Body of pancreas (tissue), 4 donors: ENCODE measurements around the gene SOBP. TPM values are rescaled to one million over a fixed set of nuclear protein-coding genes. Genes with fewer than 3 reads are reported as not detected.

Experiments
- ATAC-seq: fragments of 150-250 bp; one replicate; pipeline ENCODE4 v1.9.1; 2016
- DNase-seq, 4 donors: peaks; one replicate each; pipeline ENCODE4 v3.0.0-alpha.2; 2019
- H3K27ac ChIP-seq, 4 donors: fragments of 200-600 bp; sonication (generic); 1 replicate in 3 of 4; 2 replicates in 1 of 4; pipeline versions ENCODE4 v1.5.1 to v1.6.1; 2016 to 2019; ENCODE audit warnings: mild to moderate bottlenecking in 1 of 4, mixed read lengths in 1 of 4, moderate library complexity in 1 of 4
- H3K27me3 ChIP-seq, 2 donors: fragments of 200-600 bp; sonication (generic); one replicate each; pipeline ENCODE4 v1.6.0; 2016; ENCODE audit warnings: mild to moderate bottlenecking in 1 of 2
- H3K36me3 ChIP-seq, 2 donors: fragments of 200-600 bp; sonication (generic); replicated peaks in 1 of 2; 2 replicates each; pipeline ENCODE4 v1.5.1; 2016; ENCODE audit warnings: low read depth in 2 of 2; ENCODE audit not compliant: insufficient read depth in 1 of 2
- H3K4me1 ChIP-seq: fragments of 200-600 bp; sonication (generic); one replicate; pipeline ENCODE4 v1.6.0; 2016
- H3K4me3 ChIP-seq, 2 donors: fragments of 200-600 bp; sonication (generic); 1 replicate in 1 of 2; 2 replicates in 1 of 2; pipeline ENCODE4 v1.5.1; 2016 to 2019
- H3K9me3 ChIP-seq, 3 donors: fragments of 200-600 bp; sonication (generic); 1 replicate in 2 of 3; 2 replicates in 1 of 3; pipeline ENCODE4 v1.5.1; 2016
- POLR2A ChIP-seq, 3 donors: fragments of 450-650 bp; IDR thresholded peaks; one replicate each; pipeline ENCODE4 v1.6.1; 2016; ENCODE audit warnings: antibody characterized with exemption in 3 of 3, mild to moderate bottlenecking in 2 of 3
- WGBS, 2 donors: methylation state at CpG; one replicate each; pipeline ENCODE4 v1.1.5; 2017; 5-methylcytosine and 5-hydroxymethylcytosine counted together
- intact Hi-C: fragments of 100-400 bp; cut with DNase I; formaldehyde crosslinking; loops from one replicate; pipeline ENCODE4 v1.15.1; 2023
- total RNA-seq, 2 donors: library from RNA; depleted of rRNA; stranded (reverse); fragments of >200 nt; gene quantifications; one replicate each; pipeline ENCODE4 v1.1.0, GENCODE V29; 2016
- TF ChIP-seq, protein P1 (sequence below), 7 experiments: fragments of 450-650 bp in 4 of 7; fragments of 200-600 bp in 3 of 7; sonication (generic) in 3 of 7; IDR thresholded peaks; one replicate each; pipeline ENCODE4 v1.5.1; 2016 to 2019; ENCODE audit warnings: antibody characterized with exemption in 7 of 7

SOBP gene
- total RNA-seq, 2 donors from 2014 or later, result 0.66 to 3.1 TPM

DNA sequence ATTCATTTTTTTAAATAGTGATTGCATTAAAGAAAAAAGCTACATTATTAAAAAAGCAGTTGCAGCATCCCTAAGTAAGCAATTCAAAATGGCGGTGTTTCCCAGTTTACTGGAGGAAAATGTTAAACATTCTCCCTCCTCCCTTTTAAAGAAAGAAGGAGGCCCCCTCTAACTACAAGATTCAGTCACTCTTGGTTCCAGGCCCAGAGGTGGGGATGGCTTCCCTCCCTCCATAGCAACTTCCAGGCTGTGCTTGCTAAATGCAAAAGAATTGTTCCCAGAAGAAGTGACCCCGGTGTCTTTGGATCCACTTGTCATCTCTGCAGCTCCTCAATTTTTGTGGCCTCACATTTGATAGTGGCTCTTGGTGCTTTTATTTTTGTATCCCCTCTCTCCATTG, 165.9 kb downstream of the SOBP start:
- ATAC-seq, result no peak
- no peak overlapping the region for H3K4me3 ChIP-seq
- intact Hi-C loops, result no loop called here
- no peaks in the 10 kb centered on the region for H3K27me3 ChIP-seq
- H3K9me3 ChIP-seq, result no peaks in the 10 kb centered on the region
- no peak for TF ChIP-seq POLR2A (IDR thresholded peaks at IDR 0.05)
- TF ChIP-seq, protein P1, sequence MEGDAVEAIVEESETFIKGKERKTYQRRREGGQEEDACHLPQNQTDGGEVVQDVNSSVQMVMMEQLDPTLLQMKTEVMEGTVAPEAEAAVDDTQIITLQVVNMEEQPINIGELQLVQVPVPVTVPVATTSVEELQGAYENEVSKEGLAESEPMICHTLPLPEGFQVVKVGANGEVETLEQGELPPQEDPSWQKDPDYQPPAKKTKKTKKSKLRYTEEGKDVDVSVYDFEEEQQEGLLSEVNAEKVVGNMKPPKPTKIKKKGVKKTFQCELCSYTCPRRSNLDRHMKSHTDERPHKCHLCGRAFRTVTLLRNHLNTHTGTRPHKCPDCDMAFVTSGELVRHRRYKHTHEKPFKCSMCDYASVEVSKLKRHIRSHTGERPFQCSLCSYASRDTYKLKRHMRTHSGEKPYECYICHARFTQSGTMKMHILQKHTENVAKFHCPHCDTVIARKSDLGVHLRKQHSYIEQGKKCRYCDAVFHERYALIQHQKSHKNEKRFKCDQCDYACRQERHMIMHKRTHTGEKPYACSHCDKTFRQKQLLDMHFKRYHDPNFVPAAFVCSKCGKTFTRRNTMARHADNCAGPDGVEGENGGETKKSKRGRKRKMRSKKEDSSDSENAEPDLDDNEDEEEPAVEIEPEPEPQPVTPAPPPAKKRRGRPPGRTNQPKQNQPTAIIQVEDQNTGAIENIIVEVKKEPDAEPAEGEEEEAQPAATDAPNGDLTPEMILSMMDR (IDR thresholded peaks at IDR 0.05), result no peak
- H3K27ac ChIP-seq, result no peak overlapping the region
- no peaks in the 10 kb centered on the region for H3K36me3 ChIP-seq
- 88 to 98% methylated on average over 2 of the region's 2 CpGs for WGBS, 2 donors
- no peak for DNase-seq
- H3K4me1 ChIP-seq, result peaks cover 3% of the 10 kb centered on the region

DNA sequence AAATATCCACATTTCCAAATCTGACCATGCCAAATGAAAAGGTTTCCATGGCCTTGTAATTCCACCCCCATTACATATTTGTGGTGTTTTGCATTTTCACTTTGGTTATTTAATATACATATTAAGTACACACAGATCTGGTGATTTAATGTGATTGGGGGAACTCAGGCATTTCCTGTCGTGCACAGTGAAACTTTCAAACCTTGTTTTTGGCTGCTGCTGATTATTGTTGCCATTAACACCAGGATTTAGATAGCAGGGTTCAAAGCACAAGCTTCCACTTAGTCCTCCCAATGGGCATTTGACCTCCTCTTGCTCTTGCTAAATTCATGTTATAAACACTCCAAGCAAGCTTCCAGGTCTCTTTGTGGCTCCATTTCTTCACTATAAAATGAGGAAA, 166.5 kb downstream of the SOBP start:
- DNase-seq, result no peak
- WGBS, 2 donors, result 50 to 71% methylated on average over 1 of the region's 1 CpG
- TF ChIP-seq, protein P1 (IDR thresholded peaks at IDR 0.05), result no peak
- no peak for TF ChIP-seq POLR2A (IDR thresholded peaks at IDR 0.05)
- H3K27ac ChIP-seq, result no peak overlapping the region
- H3K4me1 ChIP-seq, result peaks cover 8% of the 10 kb centered on the region
- H3K9me3 ChIP-seq, result no peaks in the 10 kb centered on the region
- H3K36me3 ChIP-seq, result no peaks in the 10 kb centered on the region
- intact Hi-C loops, result no loop called here
- no peak for ATAC-seq
- no peak overlapping the region for H3K4me3 ChIP-seq
- H3K27me3 ChIP-seq, result no peaks in the 10 kb centered on the region

DNA sequence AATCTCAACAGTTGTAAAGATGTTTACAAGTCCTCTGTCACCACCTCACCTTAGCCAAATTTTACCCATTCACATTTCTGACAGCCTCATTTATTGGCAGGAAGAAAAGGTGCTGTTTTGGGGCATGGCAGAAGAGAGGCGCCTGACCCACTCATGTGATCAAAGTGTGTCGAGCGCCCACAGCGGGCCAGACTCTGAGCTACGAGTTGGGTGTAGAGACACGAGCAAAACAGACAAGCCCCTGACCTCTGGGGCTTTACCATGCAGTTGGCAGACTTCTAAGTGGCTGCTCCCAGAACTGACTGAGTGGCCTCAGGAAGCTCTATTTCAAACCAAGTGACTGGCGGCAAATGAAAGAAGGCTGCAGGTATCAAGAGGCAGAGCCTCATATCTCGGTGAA, 167.0 kb downstream of the SOBP start:
- Histone ChIP-seq H3K4me1 (peaks cover 13% of the 10 kb centered on the region), H3K4me3 (no peak overlapping the region), H3K36me3 (no peaks in the 10 kb centered on the region), H3K27ac (no peak overlapping the region), H3K27me3 (no peaks in the 10 kb centered on the region), H3K9me3 (no peaks in the 10 kb centered on the region)
- DNase-seq (no peak), ATAC-seq (no peak)
- TF ChIP-seq, protein P1 (IDR thresholded peaks at IDR 0.05), result no peak
- no peak for TF ChIP-seq POLR2A (IDR thresholded peaks at IDR 0.05)
- 78 to 95% methylated on average over 7 to 8 of the region's 8 CpGs for WGBS, 2 donors
- intact Hi-C loops, result no loop called here

- H3K27me3 ChIP-seq, result no peaks in the 10 kb centered on the region
- no peak for TF ChIP-seq POLR2A (IDR thresholded peaks at IDR 0.05)
- TF ChIP-seq, protein P1 (IDR thresholded peaks at IDR 0.05), result no peak
These were observed 167.4 kb downstream of the SOBP start for GRCh38 chr6:107657373-107657754.

DNA sequence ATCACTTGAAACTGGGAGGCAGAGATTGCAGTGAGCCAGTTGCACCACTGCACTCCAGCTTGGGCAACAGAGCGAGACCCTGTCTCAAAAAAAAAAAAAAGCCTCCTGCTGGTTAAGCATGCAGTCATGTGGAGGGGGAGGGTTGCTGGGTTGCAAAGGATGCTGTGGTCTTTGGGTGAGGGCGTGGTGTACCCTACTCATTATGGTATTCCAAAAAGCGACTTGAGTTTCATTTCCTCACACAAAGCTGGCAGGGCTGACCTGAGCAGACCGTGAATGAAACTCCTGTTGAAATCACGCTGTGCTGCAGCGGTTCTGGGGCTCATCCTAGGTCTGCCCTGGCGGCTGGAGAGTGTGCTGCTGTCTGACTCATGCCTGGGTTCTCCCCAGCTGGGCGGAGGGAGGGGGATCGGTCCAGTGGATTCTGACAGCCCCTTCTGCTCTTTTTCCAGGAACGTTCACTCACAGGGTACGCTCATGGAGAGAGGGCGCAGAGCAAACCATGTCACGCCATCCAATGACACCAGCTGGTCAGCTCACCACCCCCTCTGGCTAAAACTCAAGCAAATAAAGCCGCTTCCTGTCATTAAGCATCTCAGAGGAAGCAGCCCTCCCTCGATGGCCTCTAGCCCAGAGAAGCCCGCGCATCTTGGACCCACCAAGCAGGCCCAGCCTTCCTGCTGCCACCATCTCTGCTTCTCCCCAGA, 168.0 kb downstream of the SOBP start:
- intact Hi-C loops, result no loop called here
- no peaks in the 10 kb centered on the region for H3K27me3 ChIP-seq
- no peak overlapping the region for H3K4me3 ChIP-seq
- 71% methylated on average over 11 to 17 of the region's 17 CpGs for WGBS, 2 donors
- no peaks in the 10 kb centered on the region for H3K36me3 ChIP-seq
- TF ChIP-seq, protein P1 (IDR thresholded peaks at IDR 0.05), result peak in 2 of 7 experiments; percentile 7 to 11
- no peak for TF ChIP-seq POLR2A (IDR thresholded peaks at IDR 0.05)
- H3K27ac ChIP-seq, result no peak overlapping the region
- H3K4me1 ChIP-seq, result peaks cover 19% of the 10 kb centered on the region
- peak in 2 of 4 donors; percentile 27 to 51 for DNase-seq
- peak; percentile 31 for ATAC-seq
- no peaks in the 10 kb centered on the region for H3K9me3 ChIP-seq

More at GRCh38 chr6:107657373-107657754, 167.4 kb downstream of the SOBP start:
- no peaks in the 10 kb centered on the region for H3K36me3 ChIP-seq
- ATAC-seq (no peak), DNase-seq (no peak)
- H3K27ac ChIP-seq, result no peak overlapping the region
- intact Hi-C loops, result no loop called here
- H3K9me3 ChIP-seq, result no peaks in the 10 kb centered on the region
- 77 to 79% methylated on average over 3 of the region's 3 CpGs for WGBS, 2 donors
- H3K4me1 ChIP-seq, result peaks cover 18% of the 10 kb centered on the region
- no peak overlapping the region for H3K4me3 ChIP-seq
